GM21526 (cell line): ENCODE measurements around the gene DCTN1.
"Not testable (repeated sequence)": the region's sequence is repeated elsewhere in the genome, so short reads cannot be mapped to it uniquely, and the experiment has no call there.

Source experiments
- ATAC-seq: cut with Tn5 transposase; IDR thresholded peaks from one replicate; pipeline ENCODE4 v1.9.1; 2021; ENCODE audit warnings: moderate library complexity; ENCODE audit not compliant: unreplicated experiment, low FRiP score

Gene DCTN1

DNA sequence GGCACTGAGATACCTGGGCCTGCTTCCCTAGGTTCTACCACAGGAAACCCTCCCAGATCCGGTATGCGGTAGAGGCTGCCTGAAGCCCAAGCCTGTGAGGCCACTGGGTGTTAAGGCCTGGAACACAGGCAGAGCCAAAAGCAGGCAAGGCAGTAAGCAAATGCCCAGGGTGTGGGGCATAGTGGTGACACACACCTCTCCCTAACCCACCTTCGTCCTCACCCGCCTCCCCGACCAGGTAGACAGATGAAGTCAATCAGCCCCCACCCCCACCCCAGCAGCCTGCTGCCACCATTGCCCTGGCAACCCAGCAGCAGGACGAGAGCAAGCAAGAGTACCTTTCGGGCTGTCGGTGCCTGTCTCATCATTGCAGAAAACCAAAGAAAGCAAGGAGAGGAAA, 6.1 kb downstream of the DCTN1 start:
- ATAC-seq = no peak

DNA sequence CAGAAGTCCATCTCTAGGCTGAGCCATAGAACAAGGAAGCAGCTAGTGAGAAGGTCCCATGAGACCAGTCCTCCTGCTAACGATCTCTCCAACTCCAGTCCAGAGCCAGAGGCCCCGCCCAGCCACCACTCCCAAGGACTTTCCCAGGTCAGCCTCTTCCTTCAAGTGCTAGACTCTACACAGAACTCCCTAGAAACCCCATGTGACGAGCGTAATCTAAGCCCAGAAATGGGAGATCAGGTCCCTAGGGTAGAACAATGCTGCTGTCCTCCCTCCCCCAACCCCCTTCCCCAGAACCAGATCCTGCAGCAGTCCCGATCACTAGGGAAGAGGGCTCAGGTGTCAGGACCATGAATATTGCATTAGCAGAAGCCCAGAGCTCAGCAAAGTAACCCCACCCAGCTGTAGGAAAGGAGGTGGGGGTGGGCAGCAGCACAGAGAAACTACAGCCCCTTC, 6.9 kb downstream of the DCTN1 start:
- ATAC-seq = no peak

- ATAC-seq = no peak
These were observed 7.4 kb downstream of the DCTN1 start for GRCh38 chr2:74372674-74373073.

DNA sequence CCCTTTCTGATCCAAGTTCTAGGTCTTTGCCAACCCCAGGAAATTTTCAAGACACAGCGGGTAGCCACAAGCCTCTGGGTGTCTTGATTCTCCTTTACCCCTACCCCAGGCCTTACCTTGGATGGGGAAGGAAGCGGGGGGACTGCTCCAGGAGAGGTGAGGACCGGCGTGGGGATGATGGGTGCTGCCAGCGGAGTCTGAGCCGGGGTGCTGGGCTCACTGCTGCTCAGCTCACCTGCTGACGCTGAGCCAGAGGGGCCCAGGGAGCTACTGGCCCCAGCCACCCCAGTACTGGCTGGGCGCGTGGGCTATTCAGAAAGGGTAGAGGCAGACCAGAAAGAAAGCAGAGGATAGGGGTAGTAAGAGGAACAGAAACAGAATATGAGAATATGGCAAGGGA, 8.7 kb downstream of the DCTN1 start:
- ATAC-seq = no peak

- no peak for ATAC-seq
These were observed 10.1 kb downstream of the DCTN1 start for GRCh38 chr2:74369976-74370375.

DNA sequence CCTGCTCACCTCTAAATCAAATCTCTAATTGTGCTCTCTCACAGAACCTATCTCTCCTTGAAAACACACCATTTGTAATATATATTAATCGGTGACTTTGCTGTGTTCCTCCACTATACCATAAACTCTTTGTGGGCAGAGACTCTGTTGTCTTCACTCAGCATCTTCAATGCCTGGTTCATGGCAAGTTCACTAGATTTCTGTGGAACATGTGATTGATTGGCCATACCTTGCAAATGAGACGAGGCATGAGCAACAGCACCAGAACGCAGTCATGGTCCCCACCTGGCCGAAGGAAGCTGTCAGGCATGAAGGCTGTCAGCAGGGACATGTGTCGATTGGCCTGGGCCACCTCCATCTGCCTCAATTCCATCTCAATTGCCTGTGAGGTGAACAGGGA, 11.6 kb downstream of the DCTN1 start:
- ATAC-seq = no peak

DNA sequence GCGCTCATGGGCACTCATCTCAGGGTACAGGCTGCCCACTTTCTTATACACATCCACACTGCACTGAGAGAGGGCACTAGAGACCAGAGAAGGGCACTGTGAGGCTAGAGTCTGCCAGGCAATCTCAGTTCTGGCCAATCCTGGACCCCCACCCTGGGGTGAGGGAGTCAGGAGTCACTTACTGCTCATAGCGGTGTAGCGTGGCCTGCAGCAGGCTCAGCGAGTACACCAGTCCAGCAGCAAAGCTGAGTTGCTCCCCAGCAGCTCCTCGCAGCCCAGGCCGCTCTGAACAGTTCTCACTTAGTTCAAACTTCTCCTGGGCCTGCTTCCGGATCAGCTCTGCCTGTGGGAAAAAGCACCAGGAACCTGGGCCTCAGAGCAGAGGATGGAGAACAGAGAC, 12.3 kb downstream of the DCTN1 start:
- ATAC-seq = no peak

- ATAC-seq = no peak
These were observed 14.1 kb downstream of the DCTN1 start for GRCh38 chr2:74366036-74366435.

DNA sequence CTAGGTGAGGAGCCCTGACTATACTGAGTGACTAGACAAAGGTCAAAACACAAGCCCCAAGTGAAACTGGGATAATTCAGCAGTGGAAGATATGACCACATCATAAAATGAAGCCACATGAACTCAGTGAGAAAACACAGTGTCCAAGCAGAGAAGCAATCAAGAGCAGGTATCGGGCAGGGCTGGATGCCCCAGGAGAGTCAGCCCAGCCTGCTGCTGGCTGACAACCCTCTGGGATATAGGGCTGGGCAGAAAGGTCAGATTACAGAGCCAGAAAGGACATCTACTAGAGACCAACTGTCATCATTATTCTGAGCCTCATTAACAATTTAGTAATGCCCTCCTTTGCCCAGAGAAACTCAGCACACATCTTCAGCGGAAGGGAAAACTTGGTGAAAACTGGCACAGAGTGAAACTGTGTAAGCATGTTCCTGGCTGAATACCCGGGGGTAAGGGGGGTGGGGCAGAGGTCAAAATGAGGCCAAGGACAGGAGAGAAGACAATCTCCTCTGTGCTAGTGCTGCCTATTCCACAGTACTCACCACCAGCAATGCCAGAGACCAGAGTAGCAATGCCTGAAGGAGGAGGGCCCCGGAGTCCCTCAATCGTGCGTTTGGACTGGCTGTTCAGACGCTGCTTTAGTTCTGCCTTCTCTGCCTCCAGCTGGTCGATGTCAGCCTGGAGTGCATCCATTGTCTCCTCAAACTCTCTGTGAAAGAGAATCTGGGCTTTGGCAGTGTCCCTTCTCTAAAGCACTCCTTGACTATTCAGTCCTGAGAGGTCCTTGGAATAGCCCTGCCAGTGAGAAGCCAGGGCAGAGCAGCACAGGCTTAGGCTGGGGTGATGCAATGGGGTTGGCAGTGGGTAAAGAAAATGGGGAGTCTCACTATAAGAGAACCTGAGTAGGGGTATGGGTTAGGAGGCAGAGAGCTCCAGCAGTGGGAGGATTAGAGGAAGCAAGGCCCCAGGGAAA, 15.3 kb downstream of the DCTN1 start:
- ATAC-seq = no peak

GRCh38 chr2:74361327-74361726, 18.8 kb downstream of the DCTN1 start:
- no peak for ATAC-seq

DNA sequence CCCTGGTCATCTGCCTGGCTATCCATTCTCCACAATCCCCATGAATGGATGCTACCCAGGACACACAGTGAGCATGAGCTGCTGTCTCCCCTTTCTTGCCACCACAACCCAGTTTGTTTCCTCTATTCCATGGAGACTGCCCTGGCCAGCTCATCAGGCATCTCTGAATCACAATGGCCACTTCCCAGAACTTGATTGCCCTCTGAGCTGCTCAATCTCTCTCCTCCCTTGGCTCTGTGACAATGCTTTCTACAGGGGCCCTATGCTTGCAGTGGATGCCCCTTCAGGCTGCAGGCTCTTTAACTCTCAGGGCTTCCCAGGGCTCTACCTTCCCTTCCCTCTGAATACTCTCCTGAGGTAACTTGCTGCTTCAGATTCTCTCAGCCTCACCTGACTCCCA, 22.5 kb downstream of the DCTN1 start:
- ATAC-seq = no peak

DNA sequence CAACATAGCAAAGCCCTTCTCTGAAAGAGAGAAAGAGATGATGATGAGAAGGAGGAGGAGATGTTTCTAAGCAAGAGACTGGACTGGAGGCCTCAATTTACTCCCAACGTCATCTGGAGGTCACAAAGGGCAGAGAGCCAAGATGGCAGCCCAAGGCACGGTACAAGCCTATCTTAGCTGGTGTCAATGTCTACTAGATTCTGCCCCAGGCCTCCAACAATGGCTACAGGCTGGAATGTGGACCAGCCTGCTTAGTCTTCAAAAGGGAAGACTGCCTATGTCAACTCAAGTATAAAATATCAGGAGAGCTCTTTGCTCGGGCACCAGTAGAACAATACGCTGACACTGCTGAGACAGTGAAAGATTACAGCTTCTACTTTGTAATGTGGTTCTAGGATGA, 30.2 kb downstream of the DCTN1 start:
- no peak for ATAC-seq

GRCh38 chr2:74347742-74348141, 32.4 kb downstream of the DCTN1 start:
- no peak for ATAC-seq

DNA sequence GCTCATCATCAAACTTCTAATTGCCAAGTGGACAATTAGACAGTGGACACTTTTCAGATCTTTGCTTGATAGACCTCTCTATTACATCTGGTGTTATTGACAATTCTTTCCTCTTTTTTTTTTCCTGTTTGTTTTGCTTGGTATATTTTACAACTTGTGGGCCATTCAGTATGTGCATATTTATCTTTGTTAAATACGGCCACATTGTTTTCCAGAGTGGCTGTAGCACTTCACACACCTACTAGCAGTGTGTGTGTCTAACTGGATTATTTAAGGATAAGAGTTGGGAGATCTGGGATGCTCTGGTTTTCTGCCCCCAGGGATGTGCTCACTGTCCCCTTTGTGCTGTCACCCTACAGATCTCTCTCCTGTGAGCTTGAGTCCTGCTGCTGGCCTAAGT, 32.8 kb downstream of the DCTN1 start:
- ATAC-seq = no peak

- no peak for ATAC-seq
These were observed 34.7 kb downstream of the DCTN1 start for GRCh38 chr2:74345272-74345943.

GRCh38 chr2:74343316-74343715, 36.8 kb downstream of the DCTN1 start, which contains the start of gene SLC4A5:
TSS of gene SLC4A5 (minus strand) at chr2:74343416. CDS start at chr2:74315023, 28,393 bp downstream.
- ATAC-seq = no peak

- ATAC-seq = not testable (repeated sequence)
These were observed 43.9 kb downstream of the DCTN1 start for GRCh38 chr2:74336227-74336626.

DNA sequence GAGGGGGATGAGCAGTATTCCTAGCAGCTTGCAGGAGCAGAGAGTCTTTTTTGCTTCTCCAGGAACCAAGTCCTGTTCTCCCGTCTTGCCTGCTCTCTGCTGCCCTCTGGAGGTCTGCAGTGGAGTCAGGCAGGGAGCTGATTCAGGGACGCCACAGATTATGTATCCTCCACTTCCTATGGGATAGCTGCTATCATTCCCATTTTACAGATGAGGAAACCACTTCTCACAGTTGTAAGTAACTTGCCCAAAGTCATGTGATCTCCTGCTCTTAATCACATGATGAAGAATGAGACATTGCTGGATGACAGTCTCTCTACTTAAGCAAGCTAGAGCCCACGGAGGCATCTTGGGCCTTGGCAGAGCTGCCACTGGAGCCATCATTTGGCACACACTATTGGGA, 45.2 kb downstream of the DCTN1 start:
- ATAC-seq = no peak

DNA sequence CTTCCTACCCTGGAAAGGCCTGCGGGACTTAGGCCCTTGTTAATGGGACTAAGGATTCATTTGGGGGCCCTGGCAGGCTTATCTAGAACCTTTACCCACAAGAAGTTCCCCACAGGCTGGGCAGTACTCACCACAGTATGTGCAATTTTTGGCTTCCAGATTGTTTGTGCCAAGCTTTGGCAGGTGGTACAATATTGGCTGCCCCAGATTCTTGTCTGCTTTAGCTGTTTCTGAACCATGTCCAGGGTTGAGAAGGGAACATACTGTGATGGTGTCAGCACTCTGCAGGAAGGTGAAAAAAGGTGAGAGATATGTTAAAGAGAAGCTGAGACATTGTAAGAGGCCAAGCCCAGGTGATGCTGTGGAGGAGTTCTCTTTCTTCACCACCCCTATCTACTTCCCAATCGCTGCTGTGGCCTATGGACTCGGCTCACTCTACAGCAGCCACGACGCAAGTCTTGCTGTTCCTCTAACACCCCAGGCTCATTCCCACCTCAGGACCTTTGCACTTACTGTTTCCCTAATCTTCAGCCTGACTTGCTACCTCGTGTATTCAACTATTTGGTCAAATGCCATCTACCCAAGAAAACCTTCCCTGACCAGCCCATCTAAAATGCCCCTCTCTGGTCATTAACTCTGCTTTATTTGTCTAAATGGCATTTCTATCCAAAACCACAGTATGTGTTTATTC, 46.1 kb downstream of the DCTN1 start:
- ATAC-seq = no peak

DNA sequence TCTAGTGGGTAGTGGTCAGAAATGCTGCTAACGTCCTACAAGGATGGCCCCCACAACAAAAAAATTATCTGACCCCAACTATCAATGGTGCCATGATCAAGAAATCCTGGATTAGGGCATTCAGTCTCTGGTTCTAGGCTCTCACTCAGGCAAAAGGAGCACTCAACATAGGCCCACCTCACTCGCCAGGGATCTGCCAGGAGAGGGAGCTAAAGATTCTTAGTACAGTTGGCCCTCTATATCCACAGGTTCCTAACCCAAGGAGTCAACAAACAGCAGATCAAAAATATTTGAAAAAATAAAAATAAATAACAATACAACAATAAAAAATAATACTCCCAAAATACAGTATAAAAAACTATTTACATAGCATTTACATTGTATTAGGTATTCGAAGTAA, 46.9 kb downstream of the DCTN1 start:
- ATAC-seq = no peak

DNA sequence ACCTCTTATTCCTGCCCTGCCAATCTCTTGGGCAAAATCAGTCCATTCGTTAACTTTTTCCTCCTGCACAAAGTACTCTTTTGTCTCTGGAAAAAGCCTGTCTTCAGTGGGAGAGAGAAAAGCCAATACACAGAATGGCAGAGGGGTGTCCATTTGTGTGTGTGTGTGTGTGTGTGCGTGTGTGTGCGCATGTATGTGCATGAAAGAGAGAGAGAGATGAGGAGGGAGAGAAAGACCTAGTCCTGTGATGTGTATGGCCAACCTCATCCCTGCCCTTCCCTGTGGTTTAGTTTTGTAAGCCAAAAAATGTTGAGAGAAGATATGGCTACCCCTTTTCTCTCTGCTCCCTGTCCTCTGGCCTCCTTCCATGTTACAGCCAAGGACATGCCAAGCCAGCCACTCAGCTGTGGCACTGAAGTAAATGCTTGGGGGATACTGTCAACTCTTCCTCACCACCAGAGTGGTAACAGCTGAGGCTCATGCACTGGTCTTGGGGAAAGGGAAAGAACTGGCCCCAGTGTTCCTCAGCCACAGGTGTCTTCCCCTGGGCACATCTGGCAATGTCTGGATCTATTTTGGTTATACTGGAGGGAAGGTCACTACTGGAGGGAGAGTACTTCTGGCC, 47.4 kb downstream of the DCTN1 start:
- ATAC-seq = no peak
